GM21737 (cell line): ENCODE measurements around the gene MED13L.
"Not testable (repeated sequence)": the region's sequence is repeated elsewhere in the genome, so short reads cannot be mapped to it uniquely, and the experiment has no call there.

Experiments used
- ATAC-seq: cut with Tn5 transposase; IDR thresholded peaks from one replicate; pipeline ENCODE4 v1.9.1; 2021; ENCODE audit warnings: mild to moderate bottlenecking, moderate library complexity; ENCODE audit not compliant: unreplicated experiment

The MED13L gene

GRCh38 chr12:116136340-116136739 is 141.2 kb downstream of the MED13L start:
- ATAC-seq: no peak

- no peak for ATAC-seq
These were observed 142.1 kb downstream of the MED13L start for GRCh38 chr12:116135209-116135930.

GRCh38 chr12:116133636-116134214 is 143.8 kb downstream of the MED13L start:
- no peak for ATAC-seq

- ATAC-seq: no peak
These were observed 144.3 kb downstream of the MED13L start for GRCh38 chr12:116133149-116133548.

- ATAC-seq: not testable (repeated sequence)
These were observed 145.5 kb downstream of the MED13L start for GRCh38 chr12:116131987-116132386.

- no peak for ATAC-seq
These were observed 146.3 kb downstream of the MED13L start for GRCh38 chr12:116131176-116131575.

GRCh38 chr12:116130431-116130830 is 147.1 kb downstream of the MED13L start:
- no peak for ATAC-seq

- ATAC-seq: no peak
These were observed 148.7 kb downstream of the MED13L start for GRCh38 chr12:116128779-116129178.

GRCh38 chr12:116127859-116128258 is 149.6 kb downstream of the MED13L start:
- ATAC-seq: no peak

DNA sequence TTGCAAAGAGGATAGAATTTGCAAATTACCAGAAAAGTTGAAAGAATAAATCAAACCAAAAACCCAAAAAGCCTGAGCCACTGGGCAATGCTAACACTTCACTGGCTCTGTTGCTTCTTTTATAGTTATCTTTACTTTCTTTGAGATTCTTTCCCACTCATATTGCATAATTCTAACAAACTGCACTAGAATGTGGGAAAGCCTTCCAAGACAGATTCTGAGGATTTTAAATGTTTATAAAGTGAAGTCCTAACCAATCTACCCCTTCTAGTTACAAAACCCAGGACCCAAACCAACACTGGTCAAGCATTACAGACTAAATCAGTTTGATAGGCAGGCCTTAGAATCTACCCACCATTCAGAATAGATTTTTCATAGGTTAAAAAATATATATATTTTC is 150.9 kb downstream of the MED13L start:
- no peak for ATAC-seq

DNA sequence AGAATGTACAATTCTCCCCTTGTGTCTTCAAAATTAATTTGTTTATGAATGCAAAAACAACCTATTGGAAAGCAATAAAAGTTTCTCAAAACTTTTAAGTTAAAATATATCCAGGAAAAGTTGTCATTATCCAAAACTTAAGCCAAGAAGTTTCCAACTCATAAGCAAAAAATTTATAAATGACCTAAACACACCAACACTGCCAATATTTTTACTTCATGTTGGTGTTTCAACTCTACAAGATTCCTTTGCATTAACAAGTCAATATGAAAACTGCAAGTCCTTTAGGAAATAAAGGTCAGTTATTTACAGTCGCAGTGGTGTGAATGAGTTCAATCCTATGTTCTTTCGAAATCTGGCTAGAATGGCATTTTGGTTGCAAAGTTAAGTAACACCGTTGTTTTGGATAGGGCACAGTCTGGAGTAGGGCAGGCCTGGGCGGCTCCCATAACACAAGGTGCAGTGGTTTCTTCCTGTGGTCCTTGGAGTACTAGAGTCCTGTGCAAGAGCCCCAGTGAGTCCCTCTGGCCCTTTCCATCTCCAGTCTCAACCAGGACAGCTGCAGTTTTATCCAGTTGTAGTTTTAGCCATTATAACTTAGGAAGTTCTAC is 151.4 kb downstream of the MED13L start:
- no peak for ATAC-seq

DNA sequence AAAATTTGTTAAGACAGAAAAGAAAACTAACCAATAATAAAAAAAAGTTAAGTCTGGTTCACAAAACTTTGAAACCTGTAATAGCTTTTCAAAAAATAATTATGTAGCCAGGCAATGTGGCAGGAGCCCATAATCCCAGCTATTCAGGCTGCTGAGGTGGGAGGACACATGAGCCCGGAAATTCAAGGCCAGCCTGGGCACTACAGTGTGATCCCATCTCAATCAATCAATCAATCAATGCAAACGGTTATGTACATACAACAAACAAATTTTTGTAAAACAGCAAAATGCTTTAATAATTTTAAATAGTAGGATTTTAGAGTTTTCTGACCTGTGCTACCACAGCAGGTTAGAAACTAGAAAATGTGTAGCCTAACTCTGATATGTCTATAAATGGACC is 152.4 kb downstream of the MED13L start:
- ATAC-seq: no peak

- peak; percentile 90 for ATAC-seq
These were observed 153.8 kb downstream of the MED13L start for GRCh38 chr12:116123451-116124258.

DNA sequence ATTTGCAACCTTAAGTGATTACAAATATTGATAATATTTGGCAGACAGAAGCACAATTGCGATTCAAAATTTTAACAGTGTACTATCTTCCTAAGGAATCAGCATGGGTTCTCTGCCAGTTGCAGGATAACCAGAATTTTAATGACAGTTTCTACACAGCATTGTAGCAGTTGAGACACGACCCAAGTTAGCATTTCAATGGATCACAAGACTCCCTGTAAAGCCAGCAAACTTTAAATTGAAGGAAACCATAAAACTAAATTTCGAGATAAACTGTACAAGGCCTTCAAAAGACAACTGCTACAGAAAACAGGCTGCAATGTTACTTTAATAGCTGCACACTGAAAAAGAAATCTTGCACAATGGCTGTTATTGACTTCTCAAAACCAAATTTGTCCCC is 154.9 kb downstream of the MED13L start:
- no peak for ATAC-seq

DNA sequence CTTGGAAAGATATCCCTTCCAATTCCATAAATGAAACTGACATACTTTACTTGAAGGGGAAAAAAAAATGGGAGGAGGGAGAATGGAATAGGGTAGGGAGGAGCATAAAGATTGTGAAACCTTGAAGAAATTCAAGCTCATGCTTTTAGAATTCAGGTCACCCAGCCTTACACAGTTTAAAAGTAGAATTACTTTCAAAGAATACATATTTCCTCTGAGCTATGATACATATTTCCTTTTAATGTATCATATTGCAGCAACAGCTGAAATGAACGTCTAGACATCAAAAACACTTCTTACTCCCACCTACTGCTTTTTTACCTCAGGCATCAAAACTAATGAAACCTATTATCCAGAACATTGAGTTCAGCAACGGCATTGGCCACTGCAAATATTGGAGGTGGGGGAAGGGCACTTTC is 156.0 kb downstream of the MED13L start:
- no peak for ATAC-seq

- ATAC-seq: no peak
These were observed 160.7 kb downstream of the MED13L start for GRCh38 chr12:116116650-116117424.

DNA sequence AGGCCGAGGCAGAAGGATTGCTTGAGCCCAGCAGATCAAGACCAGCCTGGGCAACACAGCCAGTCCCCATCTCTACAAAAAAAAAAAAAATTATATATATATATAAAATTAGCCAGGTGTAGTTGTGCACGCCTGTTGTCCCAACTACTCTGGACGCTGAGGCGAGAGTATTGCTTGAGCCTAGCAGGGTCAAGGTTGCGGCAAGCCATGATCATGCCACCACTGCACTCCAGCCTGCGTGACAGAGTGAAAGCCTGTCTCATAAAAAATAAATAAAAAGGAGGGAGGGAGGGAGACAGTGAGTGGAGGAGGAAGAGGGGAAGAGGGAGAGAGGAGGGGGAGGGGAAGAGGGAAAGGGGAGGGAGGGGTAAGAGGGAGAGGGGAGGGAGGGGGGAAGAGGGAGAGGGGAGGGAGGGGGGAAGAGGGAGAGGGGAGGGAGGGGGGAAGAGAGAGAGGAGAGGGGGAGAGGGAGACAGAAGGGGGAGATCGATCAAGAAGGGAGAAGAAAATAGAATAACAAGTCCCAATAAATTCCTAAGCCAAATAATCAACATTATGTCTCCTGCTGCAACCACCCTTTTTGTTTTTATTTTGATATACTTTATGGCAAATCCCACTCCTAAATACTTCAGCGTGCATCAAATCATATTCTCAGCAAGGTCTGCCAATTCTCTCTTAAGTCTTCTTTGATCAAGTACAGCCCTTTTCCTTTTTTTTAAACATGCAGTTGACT is 163.9 kb downstream of the MED13L start:
- ATAC-seq: no peak

DNA sequence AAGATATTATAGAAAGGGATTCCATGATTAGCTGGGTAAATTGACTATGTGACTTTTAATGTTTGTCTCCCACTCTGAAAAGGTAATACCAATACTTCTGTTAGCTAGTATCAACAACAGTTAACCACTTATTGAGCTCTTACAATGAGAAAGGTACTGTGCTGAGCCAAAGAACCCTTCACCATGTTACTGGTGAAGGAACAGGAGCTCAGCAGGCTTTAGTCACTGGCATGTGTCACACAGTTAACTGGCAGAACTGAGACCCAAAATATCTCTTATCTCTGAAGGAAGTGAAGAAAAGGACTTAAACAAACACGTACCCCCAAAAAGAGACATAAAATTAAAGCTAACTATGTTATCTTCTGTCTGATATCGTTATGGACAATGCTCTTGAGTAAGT is 170.6 kb downstream of the MED13L start:
- ATAC-seq: no peak

- no peak for ATAC-seq
These were observed 173.2 kb downstream of the MED13L start for GRCh38 chr12:116104167-116104767.

DNA sequence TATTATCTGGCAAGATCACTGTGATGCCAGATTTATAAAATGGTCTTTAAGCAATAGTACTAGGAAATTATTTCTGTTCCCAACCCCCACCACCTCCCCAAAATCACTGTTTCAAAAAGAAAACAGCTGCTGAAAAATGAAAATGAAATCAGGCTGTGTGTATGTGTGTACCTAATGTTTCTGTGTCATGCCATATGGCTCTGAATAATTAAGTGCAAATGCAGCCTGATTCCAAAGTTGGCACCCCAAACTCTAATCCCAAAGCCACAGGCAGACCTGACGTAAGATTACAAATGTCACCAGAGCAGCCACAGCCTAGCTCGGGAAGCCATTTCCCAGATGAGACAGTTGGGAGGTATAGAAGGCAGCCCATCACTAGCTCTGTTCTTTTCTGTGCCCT is 175.5 kb downstream of the MED13L start:
- no peak for ATAC-seq
